Measurements from ENCODE around the gene NFKB1. TPM values are rescaled to one million over a fixed set of nuclear protein-coding genes. Genes with fewer than 3 reads are reported as not detected.

NFKB1 gene
- polyA plus RNA-seq, 1 donor (not counting 4 experiments of a cell fraction or from before 2014, with no cell fraction given), result 21.8 TPM

DNA sequence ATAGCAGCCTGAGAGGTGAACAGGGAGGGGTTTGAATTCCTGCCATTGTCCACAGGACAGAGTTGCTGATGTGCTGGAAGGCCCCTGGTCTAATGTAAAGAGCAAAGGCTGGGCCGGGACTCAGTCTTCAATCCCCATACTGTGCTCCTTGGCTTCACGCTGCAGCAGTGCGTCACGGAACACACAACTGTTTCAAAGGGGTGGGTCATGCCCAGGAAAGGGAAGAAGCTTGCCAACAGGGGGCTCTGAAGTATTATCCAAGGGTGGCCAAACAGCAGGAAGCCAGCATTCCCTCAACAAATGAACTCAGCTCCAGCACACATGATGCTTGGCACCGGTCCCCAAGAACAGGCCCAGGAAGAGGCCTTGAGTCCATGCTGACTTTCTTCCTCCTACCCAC is 122.5 kb downstream of the NFKB1 start:
- no peaks in the 10 kb centered on the region for H3K36me3 ChIP-seq (ENCODE audit: control insufficient read depth in 2 of 2, extremely low read depth in 1 of 2, insufficient read depth in 2 of 2, low read length in 2 of 2)
- TF ChIP-seq, protein P1, sequence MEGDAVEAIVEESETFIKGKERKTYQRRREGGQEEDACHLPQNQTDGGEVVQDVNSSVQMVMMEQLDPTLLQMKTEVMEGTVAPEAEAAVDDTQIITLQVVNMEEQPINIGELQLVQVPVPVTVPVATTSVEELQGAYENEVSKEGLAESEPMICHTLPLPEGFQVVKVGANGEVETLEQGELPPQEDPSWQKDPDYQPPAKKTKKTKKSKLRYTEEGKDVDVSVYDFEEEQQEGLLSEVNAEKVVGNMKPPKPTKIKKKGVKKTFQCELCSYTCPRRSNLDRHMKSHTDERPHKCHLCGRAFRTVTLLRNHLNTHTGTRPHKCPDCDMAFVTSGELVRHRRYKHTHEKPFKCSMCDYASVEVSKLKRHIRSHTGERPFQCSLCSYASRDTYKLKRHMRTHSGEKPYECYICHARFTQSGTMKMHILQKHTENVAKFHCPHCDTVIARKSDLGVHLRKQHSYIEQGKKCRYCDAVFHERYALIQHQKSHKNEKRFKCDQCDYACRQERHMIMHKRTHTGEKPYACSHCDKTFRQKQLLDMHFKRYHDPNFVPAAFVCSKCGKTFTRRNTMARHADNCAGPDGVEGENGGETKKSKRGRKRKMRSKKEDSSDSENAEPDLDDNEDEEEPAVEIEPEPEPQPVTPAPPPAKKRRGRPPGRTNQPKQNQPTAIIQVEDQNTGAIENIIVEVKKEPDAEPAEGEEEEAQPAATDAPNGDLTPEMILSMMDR (optimal IDR thresholded peaks at IDR 0.05 in 1 of 3, IDR thresholded peaks at IDR 0.05 in 1 of 3, conservative IDR thresholded peaks at IDR 0.05 in 1 of 3; ENCODE audit: extremely low read depth in 1 of 3, insufficient read depth in 2 of 3, low read length in 3 of 3), result peak in 1 of 3 experiments; percentile 43
- no peak for TF ChIP-seq EZH2 (IDR thresholded peaks at IDR 0.05; ENCODE audit: low read length)
- no peak overlapping the region for H3K9ac ChIP-seq (ENCODE audit: control insufficient read depth, extremely low read depth, insufficient read depth, low read length)
- H3K9me3 ChIP-seq (ENCODE audit: control insufficient read depth, low read depth, low read length), result no peaks in the 10 kb centered on the region
- no peak overlapping the region for H3K4me2 ChIP-seq (ENCODE audit: control insufficient read depth, extremely low read depth, insufficient read depth, low read depth, low read length)
- no peaks in the 10 kb centered on the region for H4K20me1 ChIP-seq (ENCODE audit: control insufficient read depth, extremely low read depth, insufficient read depth, low read length)
- peaks cover 3% of the 10 kb centered on the region for H3K9me1 ChIP-seq (ENCODE audit: control insufficient read depth, extremely low read depth, insufficient read depth, low read length)
- FAIRE-seq (no peak), DNase-seq (ENCODE audit: low read depth, low spot score) (no peak)
- H2AFZ ChIP-seq (ENCODE audit: control insufficient read depth, low read length), result no peak overlapping the region
- no peaks in the 10 kb centered on the region for H3K79me2 ChIP-seq (ENCODE audit: control insufficient read depth, insufficient read depth, low read length)
- dilution Hi-C loops (cut with MboI; ENCODE audit: extremely low pct_ligation_motif_present, low sequenced_read_pairs), result no loop called here
- no peak overlapping the region for H3K4me3 ChIP-seq (ENCODE audit: control insufficient read depth in 2 of 3, extremely low read depth in 1 of 3, insufficient read depth in 2 of 3, low read depth in 1 of 3, low read length in 3 of 3)
- H3K27ac ChIP-seq (ENCODE audit: control insufficient read depth, insufficient read depth, low read length), result no peak overlapping the region
- H3K4me1 ChIP-seq (ENCODE audit: control insufficient read depth, extremely low read depth, insufficient read depth, low read length), result peaks cover 35% of the 10 kb centered on the region
- H3K27me3 ChIP-seq (ENCODE audit: control insufficient read depth, extremely low read depth, insufficient read depth, low read length), result no peaks in the 10 kb centered on the region

DNA sequence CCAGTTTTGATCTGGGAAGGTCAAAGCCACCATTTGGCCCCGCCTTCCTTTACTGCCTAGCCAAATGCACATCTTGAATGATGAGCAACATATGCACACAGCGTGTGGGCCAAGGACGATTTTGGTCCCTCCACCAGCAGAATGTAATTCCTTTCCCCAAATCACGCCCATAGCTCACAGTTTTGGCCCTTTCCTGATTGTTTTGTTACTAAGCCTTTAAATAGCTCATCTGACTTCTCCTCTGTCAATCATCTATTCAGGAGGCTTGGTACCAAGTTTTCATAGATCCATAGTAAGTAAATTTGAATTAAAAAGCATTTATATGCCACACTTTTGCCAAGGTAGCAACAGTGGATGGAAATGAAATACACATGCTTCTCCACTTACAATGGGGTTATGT is 123.3 kb downstream of the NFKB1 start:
- FAIRE-seq (no peak), DNase-seq (ENCODE audit: low read depth, low spot score) (no peak)
- Histone ChIP-seq H4K20me1 (ENCODE audit: control insufficient read depth, extremely low read depth, insufficient read depth, low read length) (no peaks in the 10 kb centered on the region), H3K9me1 (ENCODE audit: control insufficient read depth, extremely low read depth, insufficient read depth, low read length) (peaks cover 3% of the 10 kb centered on the region), H3K27me3 (ENCODE audit: control insufficient read depth, extremely low read depth, insufficient read depth, low read length) (no peaks in the 10 kb centered on the region), H3K79me2 (ENCODE audit: control insufficient read depth, insufficient read depth, low read length) (no peaks in the 10 kb centered on the region), H2AFZ (ENCODE audit: control insufficient read depth, low read length) (no peak overlapping the region), H3K4me2 (ENCODE audit: control insufficient read depth, extremely low read depth, insufficient read depth, low read depth, low read length) (no peak overlapping the region), H3K9ac (ENCODE audit: control insufficient read depth, extremely low read depth, insufficient read depth, low read length) (no peak overlapping the region), H3K4me1 (ENCODE audit: control insufficient read depth, extremely low read depth, insufficient read depth, low read length) (peaks cover 38% of the 10 kb centered on the region), H3K9me3 (ENCODE audit: control insufficient read depth, low read depth, low read length) (no peaks in the 10 kb centered on the region), H3K4me3 (ENCODE audit: control insufficient read depth in 2 of 3, extremely low read depth in 1 of 3, insufficient read depth in 2 of 3, low read depth in 1 of 3, low read length in 3 of 3) (no peak overlapping the region), H3K27ac (ENCODE audit: control insufficient read depth, insufficient read depth, low read length) (no peak overlapping the region), H3K36me3 (ENCODE audit: control insufficient read depth in 2 of 2, extremely low read depth in 1 of 2, insufficient read depth in 2 of 2, low read length in 2 of 2) (no peaks in the 10 kb centered on the region)
- dilution Hi-C loops (cut with MboI; ENCODE audit: extremely low pct_ligation_motif_present, low sequenced_read_pairs), result no loop called here
- TF ChIP-seq, protein P1 (optimal IDR thresholded peaks at IDR 0.05 in 1 of 3, IDR thresholded peaks at IDR 0.05 in 1 of 3, conservative IDR thresholded peaks at IDR 0.05 in 1 of 3; ENCODE audit: extremely low read depth in 1 of 3, insufficient read depth in 2 of 3, low read length in 3 of 3), result no peak
- no peak for TF ChIP-seq EZH2 (IDR thresholded peaks at IDR 0.05; ENCODE audit: low read length)

Data from keratinocyte (primary cell).